GM18868 (cell line): ENCODE measurements around the gene TGFA.

Experiments
- ATAC-seq: cut with Tn5 transposase; IDR thresholded peaks from one replicate; pipeline ENCODE4 v1.9.1; 2021; ENCODE audit warnings: mild to moderate bottlenecking, moderate library complexity; ENCODE audit not compliant: unreplicated experiment

The TGFA gene

GRCh38 chr2:70553584-70554337, at the start of gene TGFA:
TGFA (minus strand) TSS chr2:70553826; CDS start chr2:70553767, 59 bp downstream.
- peak; percentile 84 for ATAC-seq

GRCh38 chr2:70603066-70603465, 49.4 kb upstream of the TGFA start:
- ATAC-seq = no peak

- no peak for ATAC-seq
Observed at GRCh38 chr2:70598197-70598596, 44.6 kb upstream of the TGFA start.

- ATAC-seq = no peak
Observed at GRCh38 chr2:70596739-70597138, 43.1 kb upstream of the TGFA start.

GRCh38 chr2:70596293-70596692, 42.7 kb upstream of the TGFA start:
- ATAC-seq = no peak

- ATAC-seq = no peak
Observed at GRCh38 chr2:70583091-70583490, 29.5 kb upstream of the TGFA start.

DNA sequence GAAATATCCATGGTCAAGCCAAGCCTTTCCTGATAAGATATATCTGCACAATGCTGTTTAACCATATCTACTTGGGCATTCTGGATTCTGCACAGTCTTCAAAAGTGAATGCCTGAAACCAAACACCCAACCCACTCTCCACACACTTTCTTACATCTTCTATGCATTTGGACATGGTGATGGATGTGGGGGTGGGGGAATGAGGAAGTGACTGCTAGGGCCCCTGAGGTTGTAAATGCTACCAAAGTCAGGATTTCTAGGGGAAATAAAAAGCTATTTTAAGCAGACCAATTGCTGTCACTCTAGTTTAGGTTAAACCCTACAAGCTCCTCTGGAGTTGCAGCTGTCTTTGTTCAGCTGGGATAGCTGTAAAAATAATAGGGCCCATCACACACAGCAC, 26.7 kb upstream of the TGFA start:
- ATAC-seq = no peak

GRCh38 chr2:70574618-70575017, 21.0 kb upstream of the TGFA start:
- ATAC-seq = no peak

GRCh38 chr2:70574109-70574508, 20.5 kb upstream of the TGFA start:
- ATAC-seq = no peak

DNA sequence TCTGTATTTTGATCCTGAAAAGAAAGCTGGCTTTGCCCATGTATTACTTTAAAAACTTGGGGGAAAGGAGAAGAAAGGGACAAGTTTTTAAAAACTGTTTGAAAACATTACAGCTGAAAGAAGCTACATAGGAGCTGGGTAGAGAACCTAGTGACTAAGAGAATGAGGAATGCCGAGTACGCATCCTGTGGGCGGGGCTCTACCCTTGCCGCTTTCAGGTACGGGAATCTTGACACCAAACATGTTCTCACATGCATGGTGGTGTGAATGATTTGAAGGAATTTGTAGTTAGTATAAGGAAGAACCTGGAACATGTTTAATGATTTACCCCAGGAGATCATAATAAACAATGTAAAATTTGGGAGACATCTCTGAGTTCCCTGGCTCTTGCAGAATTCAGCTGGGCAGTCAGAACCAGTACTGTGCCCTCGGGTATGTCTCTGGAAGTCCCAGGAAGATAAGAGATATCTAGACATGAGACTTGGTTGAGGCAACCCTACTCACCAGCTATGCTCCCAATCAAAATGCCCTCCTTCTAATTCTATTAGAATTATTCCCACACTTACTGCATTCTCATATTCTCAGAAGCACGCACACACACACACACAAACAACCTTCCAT, 16.5 kb upstream of the TGFA start:
- no peak for ATAC-seq

GRCh38 chr2:70569559-70569958, 15.9 kb upstream of the TGFA start:
- no peak for ATAC-seq

- no peak for ATAC-seq
Observed at GRCh38 chr2:70566906-70567305, 13.3 kb upstream of the TGFA start.

DNA sequence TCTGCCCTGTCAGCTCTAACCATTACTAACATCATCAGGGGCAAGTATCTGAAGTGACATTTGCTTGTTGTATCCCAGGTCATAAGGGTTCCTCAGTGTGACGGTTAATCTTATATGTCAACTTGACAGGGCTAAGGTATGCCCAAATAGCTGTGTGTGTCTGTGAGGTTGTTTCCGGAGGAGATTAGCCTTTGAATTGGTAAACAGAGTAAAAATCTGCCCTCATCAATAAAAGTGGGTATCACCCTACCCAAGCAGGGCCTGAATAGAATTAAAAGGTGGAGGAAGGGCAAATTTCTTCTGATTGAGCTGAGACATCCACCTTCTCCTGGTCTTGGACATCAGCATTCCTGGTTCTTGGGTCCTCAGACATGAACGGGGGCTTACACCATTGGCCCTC, 12.8 kb upstream of the TGFA start:
- ATAC-seq = no peak

GRCh38 chr2:70565039-70565731, 11.6 kb upstream of the TGFA start:
- ATAC-seq = no peak

DNA sequence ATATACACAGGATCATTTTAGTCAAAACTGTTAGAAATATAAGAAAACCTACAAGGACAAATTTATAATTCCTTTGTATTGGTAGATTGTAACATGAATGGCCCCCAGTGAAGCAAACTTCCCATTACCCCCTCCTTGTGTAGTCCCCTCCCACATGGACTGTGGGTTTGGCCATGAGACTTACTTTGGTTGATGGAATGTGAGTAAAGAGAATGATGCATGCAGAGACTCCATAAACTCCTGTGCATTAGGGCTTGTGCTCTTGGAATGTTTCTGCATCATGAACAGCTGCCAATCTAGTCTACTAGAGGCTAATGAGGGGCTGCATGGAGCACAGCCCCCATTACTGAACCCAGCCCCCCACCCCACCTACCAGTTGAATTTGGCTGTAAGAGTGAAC, 8.3 kb upstream of the TGFA start:
- no peak for ATAC-seq

DNA sequence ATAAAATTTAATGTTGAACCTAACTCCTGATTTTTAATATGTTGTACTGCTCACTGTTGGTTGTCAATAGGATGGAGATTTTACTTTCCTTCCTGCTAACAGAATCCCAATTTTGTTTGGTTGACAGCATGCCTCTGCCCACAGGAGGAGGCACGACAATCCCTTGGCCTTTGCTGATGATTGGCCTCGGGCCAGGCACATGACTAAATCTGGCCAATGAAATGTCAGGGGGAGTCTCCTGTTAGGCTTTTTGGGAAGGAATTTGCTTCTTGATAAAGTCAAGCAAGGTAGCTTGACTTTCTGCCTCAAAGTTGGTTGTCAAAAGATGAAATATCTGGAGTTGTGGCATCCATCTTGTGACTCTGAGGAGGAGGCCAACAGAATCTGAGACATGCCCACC, 6.8 kb upstream of the TGFA start:
- no peak for ATAC-seq

DNA sequence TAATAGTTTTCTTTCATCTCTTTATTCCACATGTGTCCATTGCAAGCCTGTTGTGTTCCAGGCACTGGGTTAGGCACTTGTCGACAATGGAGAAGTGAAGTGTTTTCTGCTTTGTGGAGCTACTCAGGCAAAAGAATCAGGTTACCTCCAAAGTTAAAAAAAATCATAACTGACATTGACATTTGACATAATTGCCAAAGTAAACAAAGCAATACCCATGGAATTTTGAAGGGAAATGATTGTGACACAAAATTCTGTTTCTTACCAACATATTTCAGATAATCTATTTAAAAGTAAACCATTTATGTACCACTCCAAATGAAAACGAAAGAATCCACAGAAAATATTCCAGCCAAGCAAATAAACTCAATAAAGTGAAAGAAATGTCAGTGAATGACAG, 6.4 kb upstream of the TGFA start:
- no peak for ATAC-seq

DNA sequence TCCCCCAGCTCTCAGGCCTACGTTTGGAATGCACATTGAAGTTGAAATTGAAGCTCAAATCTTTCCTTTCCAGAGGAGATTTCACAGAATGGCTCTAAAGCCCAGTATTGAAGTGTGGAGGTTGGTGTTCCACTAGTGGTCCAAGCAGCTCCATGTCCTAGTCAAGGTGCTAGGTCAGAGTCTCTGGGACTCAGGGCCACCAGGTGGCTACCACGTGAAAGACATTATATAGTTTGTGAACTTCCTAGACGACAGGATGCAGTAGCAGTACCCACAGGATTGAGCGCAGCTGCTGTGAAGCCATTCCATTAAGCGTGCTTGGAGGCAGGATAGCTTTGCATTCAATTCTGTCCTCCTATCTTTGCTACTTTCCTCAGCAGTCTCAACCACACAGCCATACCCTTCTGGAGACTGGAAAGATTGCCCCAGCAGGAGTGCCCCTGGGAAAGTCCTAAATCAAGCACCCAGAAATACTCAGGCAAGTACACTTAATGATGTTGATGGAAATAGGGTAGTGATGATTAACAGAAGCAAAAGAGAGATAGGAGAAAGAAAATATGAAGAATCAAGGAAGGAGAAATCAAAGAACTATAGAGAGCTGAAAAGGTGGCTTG, 4.7 kb upstream of the TGFA start:
- ATAC-seq = no peak

- ATAC-seq = no peak
Observed at GRCh38 chr2:70557171-70557838, 3.7 kb upstream of the TGFA start.

DNA sequence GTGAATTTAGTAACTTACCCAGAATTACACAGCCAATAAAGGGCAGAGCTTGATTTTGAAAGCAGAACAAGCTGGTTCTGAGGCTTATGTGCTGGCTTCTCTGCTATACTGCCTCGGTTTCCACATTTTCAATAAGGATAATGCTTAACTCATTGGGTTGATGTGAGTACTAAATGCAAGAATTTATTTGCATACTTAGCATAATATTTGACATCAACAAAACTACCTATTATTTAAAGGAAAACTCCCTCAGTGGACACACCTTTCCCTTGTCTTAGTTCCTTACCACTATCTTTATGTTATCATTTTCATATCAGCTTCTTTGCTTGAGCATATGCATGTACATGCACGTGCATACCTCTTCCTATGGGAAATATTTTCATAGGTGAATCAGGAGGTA, 3.0 kb upstream of the TGFA start:
- no peak for ATAC-seq

DNA sequence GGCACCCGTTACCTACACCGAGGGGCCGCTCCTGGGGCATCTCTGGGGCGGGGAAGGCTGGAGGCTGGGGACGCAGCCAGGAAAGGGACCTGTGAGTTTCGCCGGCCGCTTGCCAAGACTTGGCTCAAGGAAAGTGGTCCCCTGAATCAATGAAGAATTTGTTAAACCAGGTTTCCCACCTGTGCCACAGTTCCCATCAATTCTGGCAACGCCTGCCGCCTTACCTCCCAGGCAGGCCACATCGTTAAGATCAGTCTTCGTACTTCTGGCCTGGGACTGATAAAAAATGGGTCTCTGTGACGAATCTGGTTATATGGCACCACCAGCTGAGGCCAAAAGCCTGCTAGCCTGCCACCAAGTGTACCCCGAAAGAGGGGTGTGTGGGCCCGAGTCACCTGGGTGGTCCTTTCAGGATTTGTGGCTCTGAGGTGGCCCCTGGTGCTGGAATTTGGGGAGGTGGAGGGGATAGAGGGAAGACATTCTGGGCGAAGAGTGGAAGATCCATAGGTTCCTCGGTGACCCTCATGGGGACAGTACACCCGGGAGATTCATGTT, 789 bp upstream of the TGFA start:
- ATAC-seq = no peak
